GM23338 (cell line): ENCODE data around the gene RNF220.

Experiments
- CTCF ChIP-seq, 2 experiments: fragments of 200-600 bp in 1 of 2; sonication (generic) in 1 of 2; conservative IDR thresholded peaks; 2 replicates each; pipeline versions ENCODE4 v1.5.1 to v1.6.1; 2016 to 2017; ENCODE audit warnings: antibody characterized with exemption in 2 of 2, low read depth in 2 of 2, mild to moderate bottlenecking in 2 of 2, moderate library complexity in 1 of 2
- TF ChIP-seq, protein P1 (sequence below): IDR thresholded peaks from one replicate; pipeline ENCODE4 v1.6.1; 2018; ENCODE audit warnings: antibody characterized with exemption; ENCODE audit not compliant: unreplicated experiment

DNA sequence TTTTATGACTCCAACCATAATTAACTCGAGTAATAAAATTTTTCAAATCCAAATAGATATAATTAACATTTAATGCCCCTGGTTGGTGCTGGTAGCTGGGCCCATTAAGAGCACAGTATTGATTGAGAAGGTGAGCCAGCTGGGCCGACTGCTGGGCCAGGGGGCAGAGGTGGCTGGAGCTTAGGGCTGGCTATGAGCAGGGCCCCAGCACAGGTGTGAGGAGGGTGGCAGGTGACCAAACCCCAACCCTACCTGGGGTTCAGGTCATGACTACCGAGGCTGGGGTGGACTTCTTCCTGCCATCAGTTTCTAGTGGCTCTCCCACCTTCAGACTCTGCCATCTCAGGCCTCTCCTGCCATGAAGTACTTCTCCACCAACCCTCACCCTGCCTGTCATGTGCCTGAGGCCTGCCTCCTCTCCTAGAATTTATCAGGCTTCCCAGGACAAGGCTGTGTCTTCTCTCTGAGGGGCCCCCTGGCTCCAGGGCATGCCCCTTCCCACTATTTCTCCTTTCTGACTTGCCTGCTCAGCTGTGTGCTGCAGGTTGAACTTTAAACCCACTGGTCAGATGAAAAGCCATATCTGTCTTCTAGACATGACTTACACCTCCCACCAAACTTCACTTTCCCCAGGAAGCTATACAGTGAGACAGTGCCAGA, 183.6 kb downstream of the RNF220 start:
- no peak for TF ChIP-seq CTCF (conservative IDR thresholded peaks at IDR 0.05; ENCODE audit: low read depth in 2 of 2)
- TF ChIP-seq, protein P1, sequence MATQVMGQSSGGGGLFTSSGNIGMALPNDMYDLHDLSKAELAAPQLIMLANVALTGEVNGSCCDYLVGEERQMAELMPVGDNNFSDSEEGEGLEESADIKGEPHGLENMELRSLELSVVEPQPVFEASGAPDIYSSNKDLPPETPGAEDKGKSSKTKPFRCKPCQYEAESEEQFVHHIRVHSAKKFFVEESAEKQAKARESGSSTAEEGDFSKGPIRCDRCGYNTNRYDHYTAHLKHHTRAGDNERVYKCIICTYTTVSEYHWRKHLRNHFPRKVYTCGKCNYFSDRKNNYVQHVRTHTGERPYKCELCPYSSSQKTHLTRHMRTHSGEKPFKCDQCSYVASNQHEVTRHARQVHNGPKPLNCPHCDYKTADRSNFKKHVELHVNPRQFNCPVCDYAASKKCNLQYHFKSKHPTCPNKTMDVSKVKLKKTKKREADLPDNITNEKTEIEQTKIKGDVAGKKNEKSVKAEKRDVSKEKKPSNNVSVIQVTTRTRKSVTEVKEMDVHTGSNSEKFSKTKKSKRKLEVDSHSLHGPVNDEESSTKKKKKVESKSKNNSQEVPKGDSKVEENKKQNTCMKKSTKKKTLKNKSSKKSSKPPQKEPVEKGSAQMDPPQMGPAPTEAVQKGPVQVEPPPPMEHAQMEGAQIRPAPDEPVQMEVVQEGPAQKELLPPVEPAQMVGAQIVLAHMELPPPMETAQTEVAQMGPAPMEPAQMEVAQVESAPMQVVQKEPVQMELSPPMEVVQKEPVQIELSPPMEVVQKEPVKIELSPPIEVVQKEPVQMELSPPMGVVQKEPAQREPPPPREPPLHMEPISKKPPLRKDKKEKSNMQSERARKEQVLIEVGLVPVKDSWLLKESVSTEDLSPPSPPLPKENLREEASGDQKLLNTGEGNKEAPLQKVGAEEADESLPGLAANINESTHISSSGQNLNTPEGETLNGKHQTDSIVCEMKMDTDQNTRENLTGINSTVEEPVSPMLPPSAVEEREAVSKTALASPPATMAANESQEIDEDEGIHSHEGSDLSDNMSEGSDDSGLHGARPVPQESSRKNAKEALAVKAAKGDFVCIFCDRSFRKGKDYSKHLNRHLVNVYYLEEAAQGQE = no peak
